ENCODE measurements around the gene SIDT2.

The SIDT2 gene

DNA sequence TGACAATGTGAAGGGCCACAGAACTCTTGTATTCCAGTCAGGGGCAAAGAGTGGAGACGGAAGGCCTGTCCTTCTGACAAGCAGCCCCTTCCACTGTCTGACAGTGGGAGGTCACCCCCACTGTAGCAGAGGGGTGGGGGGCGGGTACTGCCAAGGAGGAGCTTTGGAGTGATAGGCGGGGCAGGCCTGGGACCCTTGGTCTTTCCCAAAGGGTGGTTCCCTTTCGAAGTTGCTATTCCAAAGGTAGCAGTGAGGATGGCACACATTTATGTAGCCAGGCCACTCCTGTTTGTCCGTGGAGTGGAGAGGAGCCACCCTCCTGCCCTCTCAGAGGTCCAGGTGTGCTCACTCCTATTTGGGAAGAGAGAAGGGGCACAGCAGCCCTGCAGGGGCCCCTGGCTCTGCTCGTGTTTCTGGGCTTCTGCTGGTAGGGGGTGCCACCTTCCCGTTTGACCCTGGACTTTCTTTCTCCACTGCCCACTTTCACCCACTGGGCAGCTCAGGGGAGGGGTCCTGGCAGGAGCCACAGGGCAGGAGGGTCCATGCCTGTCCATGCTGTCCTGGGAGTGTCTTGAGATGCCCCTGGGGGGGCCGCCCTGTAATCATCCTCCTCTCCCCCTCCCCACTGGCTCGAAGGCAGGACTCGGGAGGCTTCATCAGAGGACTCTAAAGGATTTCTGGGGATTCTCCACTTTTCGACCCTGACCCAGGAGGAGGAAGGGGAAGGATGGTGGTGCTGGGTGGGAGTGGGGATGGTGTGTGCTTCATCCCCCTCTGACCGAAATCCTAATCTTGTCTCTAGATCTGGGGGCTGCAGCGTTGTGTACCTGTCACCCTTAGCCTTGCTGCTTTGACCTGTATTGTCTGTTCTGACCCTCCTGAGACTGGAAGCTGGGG, 21.6 kb downstream of the SIDT2 start:
- H3K36me3 ChIP-seq: peaks cover 2% of the 10 kb centered on the region
- DNase-seq: no peak
- no peaks in the 10 kb centered on the region for H3K9me3 ChIP-seq
- no peaks in the 10 kb centered on the region for H3K27me3 ChIP-seq
- H3K4me1 ChIP-seq: no peaks in the 10 kb centered on the region
- H3K4me3 ChIP-seq (ENCODE audit: low read depth, low read length): no peak overlapping the region
- TF ChIP-seq, protein P1, sequence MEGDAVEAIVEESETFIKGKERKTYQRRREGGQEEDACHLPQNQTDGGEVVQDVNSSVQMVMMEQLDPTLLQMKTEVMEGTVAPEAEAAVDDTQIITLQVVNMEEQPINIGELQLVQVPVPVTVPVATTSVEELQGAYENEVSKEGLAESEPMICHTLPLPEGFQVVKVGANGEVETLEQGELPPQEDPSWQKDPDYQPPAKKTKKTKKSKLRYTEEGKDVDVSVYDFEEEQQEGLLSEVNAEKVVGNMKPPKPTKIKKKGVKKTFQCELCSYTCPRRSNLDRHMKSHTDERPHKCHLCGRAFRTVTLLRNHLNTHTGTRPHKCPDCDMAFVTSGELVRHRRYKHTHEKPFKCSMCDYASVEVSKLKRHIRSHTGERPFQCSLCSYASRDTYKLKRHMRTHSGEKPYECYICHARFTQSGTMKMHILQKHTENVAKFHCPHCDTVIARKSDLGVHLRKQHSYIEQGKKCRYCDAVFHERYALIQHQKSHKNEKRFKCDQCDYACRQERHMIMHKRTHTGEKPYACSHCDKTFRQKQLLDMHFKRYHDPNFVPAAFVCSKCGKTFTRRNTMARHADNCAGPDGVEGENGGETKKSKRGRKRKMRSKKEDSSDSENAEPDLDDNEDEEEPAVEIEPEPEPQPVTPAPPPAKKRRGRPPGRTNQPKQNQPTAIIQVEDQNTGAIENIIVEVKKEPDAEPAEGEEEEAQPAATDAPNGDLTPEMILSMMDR (IDR thresholded peaks at IDR 0.05; ENCODE audit: low read depth, low read length): no peak

GRCh38 chr11:117200813-117201657, 22.5 kb downstream of the SIDT2 start:
- Histone ChIP-seq H3K4me3 (ENCODE audit: low read depth, low read length) (no peak overlapping the region), H3K27me3 (no peaks in the 10 kb centered on the region), H3K36me3 (peaks cover 6% of the 10 kb centered on the region), H3K9me3 (no peaks in the 10 kb centered on the region), H3K4me1 (no peaks in the 10 kb centered on the region)
- TF ChIP-seq, protein P1 (IDR thresholded peaks at IDR 0.05; ENCODE audit: low read depth, low read length): no peak
- no peak for DNase-seq

- DNase-seq: no peak
- no peaks in the 10 kb centered on the region for H3K9me3 ChIP-seq
- no peak overlapping the region for H3K4me3 ChIP-seq (ENCODE audit: low read depth, low read length)
- no peaks in the 10 kb centered on the region for H3K4me1 ChIP-seq
- peaks cover 6% of the 10 kb centered on the region for H3K36me3 ChIP-seq
- TF ChIP-seq, protein P1 (IDR thresholded peaks at IDR 0.05; ENCODE audit: low read depth, low read length): no peak
- H3K27me3 ChIP-seq: no peaks in the 10 kb centered on the region
Observed at GRCh38 chr11:117201658-117202305, 23.2 kb downstream of the SIDT2 start.

GRCh38 chr11:117202386-117203068, 24.0 kb downstream of the SIDT2 start:
- Histone ChIP-seq H3K4me3 (ENCODE audit: low read depth, low read length) (no peak overlapping the region), H3K27me3 (no peaks in the 10 kb centered on the region), H3K9me3 (no peaks in the 10 kb centered on the region), H3K36me3 (peaks cover 6% of the 10 kb centered on the region), H3K4me1 (no peaks in the 10 kb centered on the region)
- TF ChIP-seq, protein P1 (IDR thresholded peaks at IDR 0.05; ENCODE audit: low read depth, low read length): no peak
- no peak for DNase-seq

GRCh38 chr11:117203069-117203407, 24.5 kb downstream of the SIDT2 start:
- H3K4me1 ChIP-seq: no peaks in the 10 kb centered on the region
- DNase-seq: no peak
- TF ChIP-seq, protein P1 (IDR thresholded peaks at IDR 0.05; ENCODE audit: low read depth, low read length): no peak
- H3K9me3 ChIP-seq: no peaks in the 10 kb centered on the region
- no peak overlapping the region for H3K4me3 ChIP-seq (ENCODE audit: low read depth, low read length)
- no peaks in the 10 kb centered on the region for H3K27me3 ChIP-seq
- peaks cover 6% of the 10 kb centered on the region for H3K36me3 ChIP-seq
